Neural crest cell (in vitro differentiated cells): Measurements from ENCODE around the gene GMPPB. TPM values are rescaled to one million over a fixed set of nuclear protein-coding genes. Genes with fewer than 3 reads are reported as not detected.

Source experiments
- DNase-seq: peaks from one replicate; pipeline ENCODE4 v3.0.0; 2021; ENCODE audit warnings: low read depth, mixed read lengths, low spot score
- H3K27ac Mint-ChIP-seq: one replicate; pipeline ENCODE4 v1.8.0; 2021; ENCODE audit warnings: mild to moderate bottlenecking, mixed read lengths; ENCODE audit not compliant: unreplicated experiment
- H3K27me3 Mint-ChIP-seq: 2 replicates; pipeline ENCODE4 v1.8.0; 2021; ENCODE audit warnings: low read depth, mild to moderate bottlenecking, mixed read lengths
- H3K36me3 Mint-ChIP-seq: 2 replicates; pipeline ENCODE4 v1.8.0; 2021; ENCODE audit warnings: low read depth, mild to moderate bottlenecking, mixed read lengths
- H3K4me1 Mint-ChIP-seq: 2 replicates; pipeline ENCODE4 v1.8.0; 2021; ENCODE audit warnings: mixed read lengths
- H3K4me3 Mint-ChIP-seq: one replicate; pipeline ENCODE4 v1.8.0; 2021; ENCODE audit warnings: mild to moderate bottlenecking, mixed read lengths
- H3K9me3 Mint-ChIP-seq: 2 replicates; pipeline ENCODE4 v1.8.0; 2021; ENCODE audit warnings: mixed read lengths
- CTCF ChIP-seq: fragments of 200-600 bp; sonication (generic); conservative IDR thresholded peaks from 2 replicates; pipeline ENCODE4 v1.5.0; 2021; ENCODE audit warnings: antibody characterized with exemption, mild to moderate bottlenecking
- total RNA-seq: library from RNA; stranded (reverse); gene quantifications from 2 replicates; pipeline ENCODE4 v1.2.1, GENCODE V29; 2021

GMPPB gene
- total RNA-seq, 1 donor from 2014 or later, result 46.1 TPM

- Mint-ChIP-seq H3K9me3 (no peaks in the 10 kb centered on the region), H3K36me3 (peaks cover 4% of the 10 kb centered on the region), H3K27me3 (peaks cover 12% of the 10 kb centered on the region), H3K4me3 (no peak overlapping the region), H3K4me1 (peaks cover 16% of the 10 kb centered on the region), H3K27ac (peak overlapping the region; percentile 43)
- DNase-seq, result no peak
- TF ChIP-seq CTCF, result no peak
These were observed 7.6 kb downstream of the GMPPB start for GRCh38 chr3:49716169-49716568.

GRCh38 chr3:49715611-49716121 is 8.1 kb downstream of the GMPPB start:
- no peak overlapping the region for H3K27ac Mint-ChIP-seq
- peaks cover 16% of the 10 kb centered on the region for H3K4me1 Mint-ChIP-seq
- no peak for TF ChIP-seq CTCF
- H3K9me3 Mint-ChIP-seq, result no peaks in the 10 kb centered on the region
- DNase-seq, result no peak
- peaks cover 13% of the 10 kb centered on the region for H3K27me3 Mint-ChIP-seq
- no peak overlapping the region for H3K4me3 Mint-ChIP-seq
- peaks cover 4% of the 10 kb centered on the region for H3K36me3 Mint-ChIP-seq

DNA sequence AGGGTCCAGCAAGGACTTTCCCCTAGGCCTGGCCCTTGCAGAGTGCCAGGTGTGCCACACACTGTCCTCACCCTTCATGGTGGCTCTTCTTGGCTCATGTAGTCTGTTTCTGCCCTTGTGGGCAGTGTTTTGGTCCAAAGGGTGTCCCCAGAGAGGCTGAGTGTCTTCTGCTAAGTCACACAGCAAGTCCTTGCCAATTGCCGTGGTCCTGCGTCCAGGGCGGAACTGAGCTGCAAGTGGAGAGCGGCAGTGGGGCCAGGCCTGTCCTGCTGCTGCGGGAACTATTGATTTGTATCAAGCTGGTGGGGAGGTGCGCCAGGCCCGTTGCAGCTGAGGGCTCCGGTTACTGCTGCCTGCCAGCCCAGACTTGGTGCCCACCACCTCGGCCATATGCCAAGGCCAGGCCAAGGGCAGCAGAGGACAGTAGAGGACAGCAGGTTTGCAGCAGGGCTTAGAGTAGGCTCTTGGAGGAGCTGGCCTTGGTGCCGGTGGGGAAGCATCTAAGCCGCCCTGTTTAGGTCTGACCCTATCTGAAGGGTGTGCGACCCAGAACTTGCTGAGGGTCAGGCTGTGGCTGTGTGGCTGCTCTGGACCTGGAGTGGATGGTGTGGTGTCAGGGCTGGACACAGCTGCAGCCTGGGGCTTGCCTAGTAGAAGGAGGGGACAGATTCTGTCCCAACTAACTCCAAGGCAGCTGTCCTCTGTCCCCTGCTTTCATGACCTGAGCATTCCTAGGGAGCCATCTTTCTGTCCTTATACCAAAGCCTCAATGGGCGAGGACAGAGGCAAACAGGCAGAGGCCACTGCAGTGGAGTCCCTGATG is 8.8 kb downstream of the GMPPB start:
- Mint-ChIP-seq H3K27me3 (peaks cover 13% of the 10 kb centered on the region), H3K27ac (peak overlapping the region; percentile 75), H3K4me1 (peaks cover 16% of the 10 kb centered on the region), H3K4me3 (peak overlapping the region; percentile 27), H3K36me3 (peaks cover 4% of the 10 kb centered on the region), H3K9me3 (no peaks in the 10 kb centered on the region)
- DNase-seq, result no peak
- no peak for TF ChIP-seq CTCF

DNA sequence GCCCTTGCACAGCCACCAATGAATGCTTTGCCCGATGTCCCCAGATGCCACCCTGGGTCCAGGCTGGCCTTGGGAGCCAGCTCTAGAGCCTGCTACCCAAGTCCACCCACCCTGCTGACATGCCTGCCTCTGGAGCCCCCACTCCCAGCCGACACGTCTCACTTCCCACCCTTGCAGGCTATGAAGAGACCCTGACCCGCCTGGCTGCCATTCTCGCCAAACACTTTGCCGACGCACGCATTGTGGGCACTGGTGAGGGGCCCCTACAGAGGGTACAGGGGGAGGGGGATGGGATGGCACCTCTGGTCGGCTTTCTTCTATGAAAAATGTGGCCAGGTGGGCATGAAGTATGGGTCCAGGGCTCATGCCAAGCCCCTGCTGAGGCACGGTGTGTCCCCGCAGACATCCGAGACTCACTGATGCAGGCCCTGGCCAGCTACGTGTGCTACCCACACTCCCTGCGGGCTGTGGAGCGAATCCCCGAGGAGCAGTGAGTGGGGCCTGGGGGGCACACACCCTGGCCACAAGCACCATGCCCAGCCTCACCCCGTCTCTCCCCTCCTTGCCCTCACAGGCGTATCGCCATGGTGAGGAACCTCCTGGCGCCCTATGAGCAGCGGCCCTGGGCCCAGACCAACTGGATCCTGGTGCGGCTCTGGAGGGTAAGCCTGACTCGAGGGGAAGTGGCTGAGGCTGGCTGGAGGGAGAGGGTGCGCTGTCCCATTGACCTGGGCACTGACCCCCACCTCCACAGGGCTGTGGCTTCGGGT is 10.2 kb downstream of the GMPPB start:
- DNase-seq, result no peak
- Mint-ChIP-seq H3K36me3 (no peaks in the 10 kb centered on the region), H3K27ac (no peak overlapping the region), H3K4me3 (no peak overlapping the region), H3K27me3 (peaks cover 2% of the 10 kb centered on the region), H3K4me1 (peaks cover 2% of the 10 kb centered on the region), H3K9me3 (no peaks in the 10 kb centered on the region)
- no peak for TF ChIP-seq CTCF

DNA sequence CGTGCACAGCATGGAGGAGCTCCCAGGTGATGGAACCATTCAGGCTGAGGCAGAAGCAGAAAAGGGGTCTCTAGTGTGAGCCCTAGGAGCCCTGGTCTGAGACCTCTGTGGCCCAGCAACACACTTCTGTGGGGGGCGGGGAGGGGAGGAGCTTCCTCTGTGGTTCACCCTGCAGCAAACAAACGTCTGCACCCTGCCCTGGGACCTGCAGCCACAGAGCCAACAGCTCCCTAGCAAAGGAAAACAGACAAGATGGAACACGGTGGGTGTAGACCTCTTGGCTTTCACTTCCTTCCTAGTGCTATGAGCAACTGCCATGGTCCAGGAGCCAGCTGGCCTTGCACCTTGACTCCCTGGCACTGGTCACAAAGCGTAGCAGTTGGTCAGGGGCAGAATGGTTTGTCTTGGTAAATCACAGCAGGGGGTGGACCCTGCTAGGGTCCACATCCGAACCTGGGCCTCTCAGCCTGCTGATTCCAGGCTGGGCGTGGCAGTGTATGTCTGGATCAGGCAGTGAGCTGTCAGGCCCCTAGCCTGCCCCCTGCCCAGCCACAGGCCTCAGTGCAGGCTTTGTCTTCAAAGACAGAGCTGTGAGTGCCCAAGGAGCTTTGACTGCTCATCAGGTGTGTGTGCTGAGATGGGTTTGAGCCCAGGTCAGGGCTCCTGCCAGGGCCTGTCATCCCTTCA is 11.0 kb downstream of the GMPPB start:
- H3K36me3 Mint-ChIP-seq, result no peaks in the 10 kb centered on the region
- TF ChIP-seq CTCF, result no peak
- peaks cover 2% of the 10 kb centered on the region for H3K27me3 Mint-ChIP-seq
- DNase-seq, result no peak
- H3K9me3 Mint-ChIP-seq, result no peaks in the 10 kb centered on the region
- no peak overlapping the region for H3K4me3 Mint-ChIP-seq
- H3K27ac Mint-ChIP-seq, result no peak overlapping the region
- no peaks in the 10 kb centered on the region for H3K4me1 Mint-ChIP-seq
